ENCODE results near the gene MMP25.

GRCh38 chr16:3071655-3072054 lies 25.3 kb downstream of the MMP25 start:
- no peak for TF ChIP-seq SIN3A (IDR thresholded peaks at IDR 0.05; ENCODE audit: borderline replicate concordance, insufficient read depth, low read length)
- TF ChIP-seq REST (IDR thresholded peaks at IDR 0.05; ENCODE audit: insufficient read depth in 1 of 2, low read depth in 2 of 2, low read length in 2 of 2) = no peak
- no peak for TF ChIP-seq POLR2AphosphoS5 (IDR thresholded peaks at IDR 0.05; ENCODE audit: low read depth, low read length)
